Pons (tissue), 1 donor: ENCODE data around the gene IGFLR1.

Source experiments
- DNase-seq: peaks from one replicate; pipeline ENCODE4 v3.0.0-alpha.2; 2016; ENCODE audit warnings: low spot score

The IGFLR1 gene

GRCh38 chr19:35755550-35756376 lies 13.5 kb upstream of the IGFLR1 start:
- DNase-seq, result no peak

GRCh38 chr19:35755131-35755549 lies 12.9 kb upstream of the IGFLR1 start:
- DNase-seq, result no peak

GRCh38 chr19:35754370-35755130 lies 12.3 kb upstream of the IGFLR1 start:
- no peak for DNase-seq

GRCh38 chr19:35753634-35754369 lies 11.6 kb upstream of the IGFLR1 start:
- DNase-seq, result no peak

- no peak for DNase-seq
Measured at GRCh38 chr19:35752746-35753350, 10.6 kb upstream of the IGFLR1 start.

GRCh38 chr19:35751839-35752745 lies 9.8 kb upstream of the IGFLR1 start:
- DNase-seq, result no peak

- DNase-seq, result no peak
Measured at GRCh38 chr19:35750167-35750566, 7.9 kb upstream of the IGFLR1 start.

GRCh38 chr19:35748106-35749020 lies 6.1 kb upstream of the IGFLR1 start, which contains the start of gene LIN37:
Gene LIN37 (plus strand): TSS chr19:35748576. CDS start chr19:35748725, 149 bp downstream.
- DNase-seq, result peak; percentile 100

- no peak for DNase-seq
Measured at GRCh38 chr19:35746531-35746930, 4.3 kb upstream of the IGFLR1 start.

GRCh38 chr19:35746087-35746462 lies 3.8 kb upstream of the IGFLR1 start:
- DNase-seq, result no peak

GRCh38 chr19:35745328-35746086 lies 3.3 kb upstream of the IGFLR1 start, which contains the start of the genes PSENEN and U2AF1L4:
Gene PSENEN (plus strand): TSS chr19:35745651. CDS start chr19:35745931, 280 bp downstream.
Gene U2AF1L4 (minus strand): TSS chr19:35745418. CDS start chr19:35745391, 27 bp downstream.
- DNase-seq, result peak; percentile 100

- peak; percentile 97 for DNase-seq
Measured at GRCh38 chr19:35744430-35745327, 2.4 kb upstream of the IGFLR1 start.

- DNase-seq, result no peak
Measured at GRCh38 chr19:35743640-35744429, 1.6 kb upstream of the IGFLR1 start.

GRCh38 chr19:35741203-35741515 lies 1.1 kb downstream of the IGFLR1 start:
- DNase-seq, result no peak

- DNase-seq, result peak; percentile 98
Measured at GRCh38 chr19:35740423-35741202, 1.6 kb downstream of the IGFLR1 start.

- no peak for DNase-seq
Measured at GRCh38 chr19:35740108-35740422, 2.2 kb downstream of the IGFLR1 start.
